Midbrain (tissue), 1 donor: Measurements from ENCODE around the gene LCOR.

Source experiments
- DNase-seq: peaks from one replicate; lab custom pipeline; 2025; lab: John Stamatoyannopoulos, UW

Gene LCOR

DNA sequence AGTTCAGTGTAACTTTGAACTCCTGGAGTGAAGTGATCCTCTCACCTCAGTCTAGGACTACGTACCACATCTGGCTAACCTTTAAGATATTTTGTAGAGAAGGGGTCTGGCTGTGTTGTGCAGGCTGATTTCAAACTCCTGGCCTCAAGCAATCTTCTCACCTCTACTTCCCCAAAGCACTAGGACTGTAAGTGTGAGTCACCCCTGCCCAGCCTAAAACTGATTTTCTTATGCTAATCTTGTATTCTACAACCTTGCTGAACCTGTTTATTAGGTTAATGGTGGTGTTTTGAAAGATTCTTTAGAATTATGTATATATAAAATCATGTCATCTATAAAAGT lies 58.0 kb downstream of the LCOR start:
- no peak for DNase-seq

DNA sequence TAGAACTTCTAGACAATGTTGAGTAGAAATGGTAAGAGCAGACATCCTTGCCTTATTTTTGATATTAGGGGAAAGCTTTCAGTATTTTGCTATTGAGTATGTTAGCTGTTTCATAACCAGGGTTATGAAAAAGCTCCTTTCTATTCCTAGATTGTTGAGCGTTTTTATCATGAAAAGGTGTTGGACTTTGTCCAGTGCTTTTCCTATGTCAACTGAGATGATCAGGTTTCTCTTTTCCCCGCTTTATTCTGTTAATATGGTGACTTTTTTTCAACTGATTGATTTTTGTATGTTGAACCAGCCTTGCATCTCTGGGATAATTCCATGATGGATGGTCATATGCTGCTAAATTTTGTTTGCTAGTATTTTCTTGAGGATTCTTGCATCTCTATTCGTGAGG lies 58.5 kb downstream of the LCOR start:
- no peak for DNase-seq

DNA sequence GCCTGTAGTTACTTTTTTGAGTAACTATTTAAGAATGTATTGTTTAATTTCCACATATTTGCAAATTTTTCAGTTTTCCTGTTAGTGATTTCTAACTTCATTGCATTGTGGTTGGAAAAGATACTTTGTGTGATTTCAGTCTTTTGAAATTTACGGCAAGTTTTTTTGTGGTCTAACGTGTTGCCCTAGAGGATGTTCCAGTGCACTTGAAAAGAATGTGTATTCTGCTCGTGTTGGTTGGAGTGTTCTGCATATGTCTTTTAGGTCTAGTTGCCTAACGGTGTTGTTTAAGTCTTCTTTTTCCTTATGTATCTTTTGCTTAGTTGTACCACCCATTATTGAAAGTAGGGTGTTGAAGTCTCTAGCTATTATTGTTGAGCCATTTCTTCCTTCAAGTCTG lies 59.7 kb downstream of the LCOR start:
- no peak for DNase-seq

DNA sequence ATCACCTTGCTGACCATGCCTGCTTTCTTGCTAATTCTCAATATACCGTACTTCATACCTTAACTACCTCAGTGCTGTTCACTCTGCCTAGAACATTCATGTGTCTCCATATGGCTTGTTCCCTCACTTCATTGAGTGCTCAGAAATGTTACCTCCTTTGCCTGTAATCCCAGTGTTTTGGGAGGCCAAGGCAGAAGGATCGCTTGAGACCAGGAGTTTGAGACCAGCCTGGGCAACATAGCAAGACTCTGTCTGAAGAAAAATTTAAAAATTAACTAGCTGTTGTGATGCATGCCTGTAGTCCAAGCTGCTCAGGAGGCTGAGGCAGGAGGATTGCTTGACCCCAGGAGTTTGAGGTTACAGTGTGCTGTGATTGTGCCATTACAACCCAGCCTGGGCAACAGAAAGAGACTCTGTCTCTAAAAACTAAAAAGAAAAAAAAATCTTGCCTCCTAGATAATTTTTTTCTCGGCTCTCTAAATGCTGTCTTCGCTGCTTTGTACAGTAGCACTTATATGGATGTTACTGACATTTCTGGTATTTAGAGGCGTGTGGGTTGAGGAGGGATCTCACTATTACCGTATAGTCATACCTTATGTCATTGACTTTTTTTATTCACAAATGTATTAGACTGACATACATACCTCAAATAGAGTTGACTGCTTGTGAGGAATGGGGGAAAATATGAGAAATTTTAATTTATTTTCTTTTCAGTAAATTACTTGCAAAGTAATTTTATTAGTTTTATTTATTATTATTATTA lies 63.7 kb downstream of the LCOR start:
- DNase-seq: no peak

DNA sequence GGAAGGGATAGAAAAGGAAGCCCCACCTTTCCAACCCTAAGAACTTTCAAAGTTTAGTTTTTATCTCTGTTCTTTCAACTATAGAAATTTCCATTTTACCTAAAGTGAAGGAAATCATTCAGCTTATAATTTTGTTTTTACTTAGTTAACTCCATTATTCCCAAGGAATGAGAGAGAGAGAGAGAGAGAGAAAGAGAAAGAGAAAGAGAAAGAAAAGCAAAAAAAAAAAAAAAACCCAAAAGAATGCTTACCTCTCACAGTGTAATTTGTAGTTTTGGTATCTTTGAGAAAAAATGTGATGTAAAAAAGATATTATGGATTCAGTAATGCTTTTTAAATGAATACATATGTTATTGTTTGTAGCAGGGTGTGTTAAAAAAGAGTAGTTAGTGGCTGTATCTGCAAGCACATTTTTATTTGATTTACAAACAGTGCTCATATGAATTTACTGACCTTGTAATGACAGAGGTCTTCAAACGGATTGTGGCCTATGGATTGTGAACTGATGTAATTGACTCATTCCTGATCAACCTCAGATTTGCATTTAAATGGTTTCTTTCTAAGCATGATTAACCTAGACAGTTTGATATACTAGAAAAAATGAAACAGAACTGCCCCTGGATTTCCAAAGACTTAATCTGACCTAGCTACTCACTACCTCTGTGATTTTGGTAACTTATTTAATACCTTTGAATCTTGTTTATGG lies 64.9 kb downstream of the LCOR start:
- DNase-seq: no peak

DNA sequence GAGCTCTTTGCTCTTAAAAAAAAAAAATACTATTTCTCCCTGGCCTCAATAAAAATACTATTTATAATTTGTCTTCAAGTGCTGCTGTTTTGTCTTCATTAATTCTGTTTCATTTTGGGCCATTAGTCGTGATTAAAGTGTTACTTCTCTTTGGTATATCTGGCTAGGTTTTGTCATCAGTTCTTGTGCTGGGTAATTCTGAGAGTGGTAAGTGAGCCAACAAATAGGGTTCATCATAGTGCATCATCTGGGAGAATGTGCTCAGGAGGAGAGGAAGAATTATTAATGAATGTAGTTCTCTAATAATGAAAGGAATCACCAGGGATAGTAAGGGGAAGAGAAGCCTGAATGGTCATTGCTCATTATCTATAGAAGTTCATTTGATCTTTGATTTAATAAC lies 70.0 kb downstream of the LCOR start:
- DNase-seq: no peak

DNA sequence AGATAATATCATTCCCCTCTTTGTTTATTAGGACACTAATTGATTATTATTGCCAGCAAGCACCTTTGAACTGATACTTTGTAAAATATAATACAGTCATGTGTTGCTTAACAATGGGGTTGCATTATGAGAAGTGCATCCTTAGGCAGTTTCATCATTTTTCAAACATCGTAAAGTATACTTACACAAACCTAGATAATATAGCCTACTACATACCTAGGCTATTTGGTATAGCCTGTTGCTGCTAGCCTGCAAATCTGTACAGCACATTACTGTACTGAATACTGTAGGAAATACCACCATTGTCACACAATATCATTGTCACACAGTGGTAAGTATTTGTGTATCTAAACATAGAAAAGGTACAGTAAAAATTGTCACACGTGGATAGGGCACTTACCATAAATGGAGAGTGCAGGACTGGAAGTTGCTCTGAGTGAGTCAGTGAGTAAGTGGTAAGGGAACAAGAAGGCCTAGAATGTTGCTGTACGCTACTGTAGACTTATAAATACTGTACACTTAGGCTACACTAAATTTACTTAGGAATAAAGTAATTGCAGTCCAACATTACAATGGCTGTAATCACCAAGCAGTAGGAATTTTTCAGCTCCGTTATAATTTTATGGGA lies 70.7 kb downstream of the LCOR start:
- DNase-seq: no peak

DNA sequence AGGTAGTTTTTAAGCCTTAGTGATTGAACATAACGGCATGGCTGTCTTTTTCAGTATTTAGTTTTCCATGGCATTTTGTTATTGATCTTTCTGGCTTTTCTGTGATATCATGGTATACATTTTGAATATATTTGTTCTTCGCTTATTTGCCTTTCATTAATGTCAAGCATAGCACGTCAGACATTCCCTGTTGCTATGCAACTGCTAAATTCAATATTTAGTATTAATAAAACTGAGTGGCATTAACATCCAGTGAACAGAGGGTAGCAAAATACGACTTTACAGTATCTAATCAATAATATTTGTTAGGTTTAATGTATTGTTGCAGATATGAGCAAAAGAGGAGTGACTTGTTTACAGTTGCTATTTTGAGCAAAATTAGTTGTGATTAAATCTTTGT lies 72.5 kb downstream of the LCOR start:
- DNase-seq: no peak

DNA sequence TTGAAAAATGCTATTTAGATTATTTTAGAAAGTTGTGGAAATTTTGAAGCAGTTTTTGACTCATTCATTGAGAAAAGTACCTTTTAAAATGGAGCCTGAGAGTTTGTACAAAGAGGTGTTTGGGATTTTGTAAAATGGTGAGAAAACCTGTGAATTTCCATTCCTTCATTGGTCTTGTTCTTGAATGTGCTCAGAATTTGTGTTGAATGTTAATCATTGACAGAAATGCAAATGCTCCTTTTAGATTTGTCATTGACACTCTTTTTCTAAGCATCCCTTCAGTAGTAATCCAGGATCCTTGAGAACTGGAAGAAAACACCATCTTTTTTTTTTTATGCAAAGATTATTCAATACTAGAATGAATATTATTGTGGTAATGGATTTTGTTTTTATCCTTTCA lies 74.8 kb downstream of the LCOR start:
- no peak for DNase-seq

DNA sequence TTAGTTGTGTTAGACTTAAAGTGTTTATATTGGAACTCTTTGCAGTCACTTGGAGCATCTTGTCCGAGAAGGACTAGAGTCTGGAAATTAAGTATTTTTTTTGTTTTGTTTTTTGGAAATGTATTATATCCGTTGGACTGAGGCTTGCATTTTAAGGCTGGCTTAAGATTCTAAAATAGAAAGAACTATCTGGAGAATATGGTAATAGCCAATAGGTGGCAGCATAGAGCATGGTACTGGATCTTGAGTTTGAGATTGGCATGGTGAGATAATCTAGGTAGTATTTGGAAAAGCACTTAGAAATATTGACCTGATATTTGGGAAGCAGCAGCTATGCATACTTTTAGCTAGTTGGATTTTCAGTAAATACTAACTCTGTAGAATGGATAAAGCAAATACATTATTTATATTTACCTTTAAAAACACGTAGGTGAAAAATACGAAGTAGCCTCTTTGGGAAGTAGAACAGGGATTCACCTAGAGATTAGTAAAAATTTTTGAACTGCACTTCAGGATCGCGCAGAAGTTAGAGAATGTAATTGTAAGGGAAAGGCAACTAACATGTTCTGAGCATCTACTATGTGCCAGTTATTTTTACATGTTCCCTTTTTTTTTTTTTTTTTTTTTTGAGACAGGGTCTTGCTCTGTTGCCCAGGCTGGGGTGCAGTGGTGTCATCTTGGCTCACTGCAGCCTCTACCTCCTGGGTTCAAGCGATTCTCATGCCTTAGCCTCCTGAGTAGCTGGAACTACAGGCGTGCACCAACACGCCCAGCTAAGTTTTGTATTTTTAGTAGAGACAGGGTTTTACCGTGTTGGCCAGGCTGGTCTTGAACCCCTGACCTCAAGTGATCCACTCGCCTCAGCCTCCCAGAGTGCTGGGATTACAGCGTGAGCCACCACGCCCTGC lies 78.6 kb downstream of the LCOR start:
- peak; percentile 49 for DNase-seq

DNA sequence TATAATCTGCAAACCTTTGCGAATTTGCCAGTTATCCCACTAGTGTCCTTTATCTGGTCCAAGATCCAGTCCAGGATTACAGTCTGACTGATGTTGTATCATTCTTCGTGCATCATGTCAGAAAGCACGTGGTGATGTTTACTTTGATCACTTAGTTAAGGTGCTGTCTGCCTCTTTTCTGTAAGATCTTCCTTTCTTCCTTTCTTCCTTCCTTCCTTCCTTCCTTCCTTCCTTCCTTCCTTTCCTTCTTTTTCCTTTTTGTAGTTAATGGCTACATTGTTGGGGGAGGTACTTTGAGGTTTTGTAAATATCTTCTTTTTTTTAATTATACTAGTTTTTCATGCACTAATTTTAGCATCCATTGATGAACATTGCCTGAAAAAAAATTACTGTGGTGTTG lies 80.3 kb downstream of the LCOR start:
- DNase-seq: no peak

DNA sequence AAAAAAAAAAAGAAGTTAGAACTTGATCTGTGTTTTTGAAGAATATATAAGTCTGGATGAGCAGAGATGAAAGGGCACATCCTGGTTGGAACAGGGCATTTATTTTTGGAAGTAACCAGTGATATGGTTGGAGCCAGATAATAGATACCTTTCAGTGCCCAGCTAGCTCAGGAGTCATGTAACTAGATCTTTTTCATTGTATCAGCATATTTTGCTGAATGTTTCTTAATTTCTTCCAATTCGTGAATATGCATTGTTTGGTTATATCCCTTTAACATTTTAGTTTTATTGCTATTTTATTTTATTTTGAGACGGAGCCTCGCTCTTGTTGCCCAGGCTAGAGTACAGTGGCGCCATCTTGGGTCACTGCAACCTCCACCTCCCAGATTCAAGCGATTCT lies 81.8 kb downstream of the LCOR start:
- DNase-seq: no peak

DNA sequence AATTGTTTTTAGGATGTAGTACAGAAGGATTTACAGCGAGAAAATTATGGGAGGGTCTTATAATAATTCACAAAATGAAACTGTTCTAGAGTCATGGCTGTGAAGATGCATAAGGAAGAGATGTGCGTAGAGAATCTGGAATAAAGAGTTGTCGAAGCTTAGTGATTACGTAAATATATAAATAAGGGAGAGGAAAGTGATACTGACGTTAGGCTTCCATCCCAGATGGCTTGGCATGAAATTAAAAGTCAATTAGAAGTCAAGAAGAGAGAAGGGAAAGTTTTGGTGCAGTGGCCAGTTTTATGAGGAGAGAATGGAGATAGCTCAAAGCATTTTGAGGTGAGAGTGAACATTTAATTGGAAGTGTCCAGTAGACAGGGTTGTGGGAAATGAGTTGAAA lies 85.5 kb downstream of the LCOR start:
- DNase-seq: no peak

DNA sequence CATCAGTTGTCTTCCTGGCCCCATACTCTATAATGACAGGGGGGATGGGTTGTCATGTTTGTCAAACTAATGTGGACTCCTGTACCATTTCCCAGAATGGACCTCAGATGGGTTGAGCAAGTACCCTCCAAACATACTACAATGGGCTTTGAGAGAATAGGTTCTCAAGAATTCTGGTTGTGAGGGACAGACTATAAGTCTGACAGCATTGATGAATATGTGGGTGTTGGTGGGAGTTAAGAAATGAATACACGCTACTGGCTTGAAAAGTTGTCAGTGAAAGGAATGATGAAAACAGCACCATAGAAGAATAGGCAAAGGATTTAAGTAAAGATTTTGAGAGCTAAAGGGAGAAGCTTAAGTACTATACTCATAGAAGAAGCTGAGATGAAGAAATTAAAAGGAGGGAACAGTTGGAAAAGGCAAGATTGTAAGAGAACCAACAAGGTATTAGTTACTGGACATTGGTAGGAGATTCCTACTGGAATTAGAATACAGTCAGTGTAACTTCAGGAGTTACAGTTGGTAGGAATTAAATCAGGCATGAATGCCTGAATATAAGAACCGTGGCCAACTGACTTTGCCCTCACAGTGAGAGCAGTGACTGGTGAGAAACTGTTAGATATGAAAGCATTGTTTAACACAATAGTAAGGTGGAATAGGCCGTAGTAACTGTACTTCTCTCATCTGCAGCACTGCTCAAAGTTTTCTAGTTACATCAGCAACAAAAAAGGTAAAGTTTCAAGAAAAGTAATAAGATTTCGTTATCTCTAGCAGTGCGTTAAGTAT lies 86.3 kb downstream of the LCOR start:
- no peak for DNase-seq

DNA sequence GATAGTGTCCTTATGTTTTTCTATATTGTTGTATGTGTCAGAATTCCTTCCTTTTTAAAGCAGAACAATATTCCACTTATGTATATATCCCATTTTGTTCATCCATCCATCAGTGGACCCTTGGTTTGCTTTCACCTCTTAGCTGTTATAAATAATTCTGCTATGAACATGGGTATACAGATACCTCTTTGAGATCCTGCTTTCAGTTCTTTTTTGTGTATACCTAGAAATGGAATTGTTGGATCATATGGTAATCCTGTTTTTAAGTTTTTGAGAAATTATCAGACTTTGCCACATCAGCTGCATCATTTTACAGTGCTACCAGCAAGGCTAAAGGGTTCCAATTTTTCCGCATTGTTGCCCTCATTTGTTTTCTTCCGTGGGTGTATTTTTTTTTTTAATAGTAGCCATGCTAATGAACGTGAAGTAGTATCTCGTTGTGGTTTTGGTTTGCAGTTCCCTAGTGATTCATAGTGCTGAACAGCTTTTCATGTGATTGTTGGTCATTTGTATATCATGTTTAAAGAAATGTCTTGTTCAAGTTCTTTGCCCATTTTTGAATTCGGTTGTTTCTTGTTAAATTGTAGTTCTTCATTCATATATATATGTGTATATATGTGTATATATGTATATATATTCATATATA lies 87.8 kb downstream of the LCOR start:
- DNase-seq: no peak

DNA sequence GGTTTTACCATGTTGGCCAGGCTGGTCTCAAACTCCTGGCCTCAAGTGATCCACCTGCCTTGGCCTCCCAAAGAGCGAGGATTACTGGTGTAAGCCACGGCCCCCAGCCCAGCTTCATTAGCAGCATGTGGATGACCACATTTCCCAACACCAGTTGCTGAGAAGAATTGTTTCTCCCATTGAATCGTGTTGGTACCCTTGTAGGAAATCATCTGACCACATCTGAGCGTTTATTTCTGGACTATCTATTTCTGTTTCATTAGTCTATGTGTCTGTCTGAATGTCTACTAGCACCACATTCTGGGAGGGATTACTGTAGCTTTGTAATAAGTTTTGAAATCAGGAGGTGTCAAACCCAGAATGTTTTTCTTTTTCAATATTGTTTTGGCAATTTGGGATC lies 89.6 kb downstream of the LCOR start:
- DNase-seq: no peak

DNA sequence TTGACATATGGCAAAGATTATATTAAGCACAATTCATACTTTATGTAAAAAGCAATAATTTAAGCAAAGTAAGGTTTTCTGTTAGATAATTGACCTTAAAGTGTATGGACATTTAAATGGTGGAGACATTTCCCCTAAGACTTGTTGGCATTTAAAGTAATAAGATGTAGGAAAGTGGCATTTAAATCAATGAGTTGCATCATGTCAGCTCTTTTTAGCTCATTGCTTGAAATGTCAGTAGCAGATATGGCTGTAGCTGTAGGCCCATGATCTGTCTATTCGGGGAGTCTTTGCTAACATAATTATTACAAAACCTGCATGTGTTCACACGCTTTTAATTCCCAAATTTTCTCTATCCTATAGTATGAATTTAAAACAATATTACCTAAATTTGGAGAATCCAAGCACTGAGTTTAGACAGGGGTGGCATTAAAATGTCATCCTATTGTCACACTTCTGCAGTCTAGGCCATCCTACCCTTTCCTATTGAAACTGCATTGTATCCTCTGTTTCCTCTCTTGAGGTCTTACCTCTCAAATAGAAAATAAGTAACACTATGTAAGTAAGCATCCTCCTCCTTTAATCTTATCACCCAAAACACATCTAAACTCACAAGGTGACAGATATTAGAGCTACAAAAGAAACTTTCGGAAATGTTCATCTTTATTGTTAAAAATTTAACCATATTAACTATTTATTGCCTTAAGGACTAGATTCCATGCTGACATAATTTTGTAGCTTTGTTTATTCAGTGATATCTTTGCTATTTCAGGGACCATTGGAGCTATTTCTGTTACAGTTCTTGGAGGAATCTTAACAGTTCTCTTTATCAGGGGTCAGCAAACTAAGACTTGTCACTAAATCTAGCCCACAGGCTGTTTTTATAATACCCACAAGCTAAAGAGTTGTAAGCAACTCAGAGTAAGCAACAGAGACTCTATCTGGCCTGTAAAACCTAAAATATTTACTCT lies 91.2 kb downstream of the LCOR start:
- no peak for DNase-seq

DNA sequence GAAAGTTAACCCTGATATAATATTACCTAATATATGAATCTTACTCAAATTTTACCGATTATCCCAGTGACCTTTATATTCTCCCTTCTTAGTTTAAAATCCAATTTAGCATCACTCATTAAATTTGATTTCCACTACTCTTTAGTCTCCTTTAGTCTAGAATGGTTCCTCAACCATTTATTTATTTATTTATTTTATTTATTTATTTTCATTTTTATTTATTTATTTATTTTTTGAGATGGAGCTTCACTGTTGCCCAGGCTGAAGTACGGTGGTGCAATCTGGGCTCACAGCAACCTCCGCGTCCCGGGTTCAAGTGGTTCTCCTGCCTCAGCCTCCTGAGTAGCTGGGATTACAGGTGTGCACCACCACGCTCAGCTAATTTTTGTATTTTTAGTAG lies 92.8 kb downstream of the LCOR start:
- no peak for DNase-seq

DNA sequence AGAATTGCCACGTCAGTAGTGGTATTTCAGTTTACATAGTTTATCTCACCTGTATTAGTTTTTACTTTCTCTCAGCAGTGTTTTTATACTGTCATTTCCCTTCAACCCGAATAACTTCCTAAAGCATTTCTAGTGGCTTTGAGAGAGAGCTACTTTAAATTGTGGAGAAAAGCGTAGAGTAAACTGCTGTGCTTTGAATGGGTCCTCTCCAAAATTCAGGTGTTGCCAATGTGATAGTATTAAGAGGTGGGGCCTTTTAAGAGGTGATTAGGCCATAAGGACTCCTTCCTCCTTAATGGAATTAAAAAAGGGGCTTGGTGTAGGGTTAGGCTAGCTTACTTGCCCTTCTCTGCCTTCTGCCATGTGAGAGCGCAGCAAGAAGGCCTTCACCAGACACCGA lies 98.4 kb downstream of the LCOR start:
- no peak for DNase-seq

DNA sequence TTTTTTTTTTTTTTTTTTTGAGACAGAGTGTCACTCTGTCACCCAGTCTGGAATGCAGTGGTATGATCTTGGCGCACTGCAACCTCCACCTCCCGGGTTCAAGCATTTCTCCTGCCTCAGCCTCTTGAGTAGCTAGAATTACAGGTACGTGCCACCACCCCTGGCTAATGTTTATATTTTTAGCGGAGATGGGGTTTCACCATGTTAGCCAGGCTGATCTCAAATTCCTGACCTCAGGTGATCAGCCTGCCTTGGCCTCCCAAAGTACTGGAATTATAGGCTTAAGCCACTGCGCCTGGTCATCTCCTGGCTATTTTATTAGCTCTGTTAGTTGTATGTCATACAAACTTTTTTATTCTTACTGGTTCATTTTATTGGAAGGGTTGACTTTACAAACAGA lies 103.0 kb downstream of the LCOR start:
- DNase-seq: no peak
